NK-92 (cell line): ENCODE measurements around the gene FANCB.

Experiments
- DNase-seq: peaks from one replicate; lab custom pipeline; 2025; ENCODE audit not compliant: unreplicated experiment; lab: John Stamatoyannopoulos, UW

Gene FANCB

DNA sequence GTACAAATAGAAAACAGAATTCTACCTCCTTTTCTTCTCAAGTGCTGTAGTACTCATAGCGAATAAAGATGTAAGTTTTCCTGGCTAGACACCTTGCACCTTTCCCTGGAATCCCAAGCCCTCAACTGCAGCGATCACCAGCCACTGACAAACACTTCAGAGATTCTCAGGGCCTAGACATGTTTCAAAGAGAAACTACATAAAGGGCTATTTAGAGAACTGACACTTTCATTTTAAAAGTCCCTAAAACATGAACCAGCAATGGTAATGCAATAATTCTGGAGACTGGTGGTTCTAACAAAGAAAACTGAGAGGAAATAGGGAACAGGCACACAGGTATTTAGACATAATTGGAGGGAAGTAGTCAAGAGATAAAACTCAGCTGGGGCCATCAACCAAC lies 35.7 kb downstream of the FANCB start:
- no peak for DNase-seq

DNA sequence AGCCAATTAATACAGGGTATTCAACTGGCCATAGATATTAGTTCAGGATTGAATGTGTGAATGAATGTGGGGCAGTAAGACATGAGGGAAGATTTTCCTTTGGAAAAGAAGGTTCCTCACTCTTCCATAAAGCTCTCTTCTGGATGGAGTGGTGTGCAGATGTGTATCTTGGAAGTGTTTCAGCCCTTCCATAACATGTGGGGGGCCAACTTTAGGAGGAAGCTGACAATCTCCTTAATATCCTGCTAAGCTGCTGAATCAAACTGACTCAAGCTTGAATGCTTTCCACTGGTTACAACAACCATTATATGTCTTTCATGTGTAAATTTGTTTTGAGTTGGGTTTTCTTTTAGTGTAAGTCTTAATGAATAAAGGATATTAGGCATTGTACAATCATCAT lies 40.3 kb downstream of the FANCB start:
- no peak for DNase-seq

DNA sequence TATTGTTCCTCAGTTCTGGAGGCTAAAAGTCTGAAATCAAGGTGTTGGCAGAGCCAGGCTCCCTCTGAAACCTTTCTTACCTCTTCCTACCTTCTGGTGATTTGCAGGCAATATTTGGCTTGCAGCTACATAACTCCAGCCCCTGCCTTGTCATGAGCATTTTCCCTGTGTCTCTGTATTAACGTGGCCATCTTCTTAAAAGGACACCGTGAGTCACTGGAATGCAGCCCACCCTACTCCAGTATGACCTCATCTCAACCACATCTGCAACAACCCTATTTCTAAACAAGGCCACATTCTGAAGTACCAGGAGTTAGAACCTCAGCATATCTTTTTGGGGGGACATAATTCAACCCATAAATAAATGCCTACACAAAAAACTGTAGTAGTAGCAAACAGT lies 40.7 kb downstream of the FANCB start:
- DNase-seq = no peak

DNA sequence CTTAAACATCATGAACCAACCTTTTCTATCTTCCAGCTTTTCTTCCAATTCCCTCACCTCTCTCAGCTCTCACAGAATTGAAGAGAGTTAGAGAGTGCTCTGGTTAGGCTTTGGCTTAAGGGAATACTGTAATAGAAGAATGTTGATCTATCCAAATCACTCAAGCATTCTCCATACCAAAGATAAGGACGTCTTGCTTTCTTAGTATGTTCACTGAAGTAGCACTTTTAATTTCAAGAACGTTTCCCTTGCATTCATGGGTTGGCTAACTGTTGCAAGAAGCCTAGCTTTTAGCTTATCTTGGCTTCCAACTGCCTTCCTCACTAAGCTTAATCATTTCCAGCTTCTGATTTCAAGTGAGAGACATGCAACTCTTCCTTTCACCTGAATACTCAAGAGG lies 43.2 kb downstream of the FANCB start:
- no peak for DNase-seq

DNA sequence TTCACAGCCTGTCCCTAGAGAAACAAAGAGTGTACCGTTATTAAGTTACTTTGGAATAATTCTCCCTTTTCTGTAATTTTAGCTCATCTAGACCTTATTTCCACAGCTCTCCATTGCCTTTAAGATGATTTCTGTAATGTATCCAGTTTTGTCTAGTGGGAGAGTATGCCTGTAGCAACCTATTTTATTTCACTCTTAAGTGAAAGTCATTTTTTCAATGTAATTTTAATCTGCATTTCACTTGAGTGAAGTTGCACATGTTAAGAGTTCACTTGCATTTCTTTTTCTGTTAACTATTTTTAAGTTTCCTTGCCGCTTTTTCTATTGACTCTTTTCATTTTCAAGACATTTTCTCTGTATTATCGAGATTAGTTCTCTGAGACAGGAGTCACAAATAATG lies 46.5 kb downstream of the FANCB start:
- no peak for DNase-seq

DNA sequence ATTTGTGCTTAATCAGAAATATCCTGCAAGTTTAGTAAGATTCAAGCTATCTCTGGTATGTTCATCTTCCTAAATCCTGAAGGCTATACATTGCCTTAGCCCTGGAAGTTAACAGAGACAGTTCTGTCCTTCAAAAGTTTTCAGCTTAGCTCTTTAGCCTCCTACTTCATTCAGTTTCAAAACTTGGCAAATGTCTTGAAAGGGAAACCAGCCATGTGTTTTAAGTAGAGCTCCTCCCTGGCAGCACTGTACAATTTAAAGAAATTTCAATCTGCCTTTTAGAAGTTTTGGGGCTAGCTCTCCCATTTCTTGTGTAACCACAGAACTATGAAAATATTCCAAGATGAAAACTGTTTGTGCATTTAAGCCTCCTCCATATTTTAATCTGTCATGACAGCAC lies 47.0 kb downstream of the FANCB start:
- DNase-seq = no peak

DNA sequence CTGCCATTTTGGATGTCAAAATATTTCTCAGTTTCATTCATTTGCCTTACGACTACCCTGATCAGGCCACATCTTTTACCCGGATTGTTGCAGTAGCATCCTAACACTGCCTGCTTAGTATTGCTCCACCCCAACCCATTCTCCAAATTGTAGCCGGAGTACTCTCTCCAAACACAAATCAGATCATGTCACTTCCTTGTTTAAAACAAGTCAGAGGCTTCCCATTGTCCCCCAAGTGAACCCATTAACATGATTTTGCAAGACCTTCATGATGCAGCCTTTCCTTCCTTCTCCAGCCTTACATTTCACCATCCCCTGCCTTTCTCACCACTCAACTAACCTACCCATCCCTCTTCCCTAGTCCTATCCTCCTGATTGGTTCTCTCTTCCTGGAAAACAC lies 53.1 kb downstream of the FANCB start:
- DNase-seq = no peak

DNA sequence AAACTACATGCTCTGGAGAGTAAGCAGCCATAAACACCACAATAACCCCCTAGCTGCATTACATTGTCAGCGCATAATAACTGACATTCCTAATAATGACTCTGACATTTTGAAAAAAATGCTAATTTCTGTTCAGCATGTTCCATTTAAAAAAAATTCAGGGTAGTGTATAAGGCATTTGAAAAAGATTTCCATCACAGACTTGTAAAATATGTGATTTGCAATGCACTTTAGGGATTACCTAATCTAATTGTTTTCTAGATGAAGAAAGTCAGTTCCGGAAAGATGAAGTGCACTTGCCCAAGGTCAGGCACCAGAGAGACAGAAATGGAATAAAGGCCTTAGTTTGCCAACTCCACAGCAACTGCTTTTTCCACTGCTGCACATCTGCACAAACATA lies 55.3 kb downstream of the FANCB start:
- no peak for DNase-seq

DNA sequence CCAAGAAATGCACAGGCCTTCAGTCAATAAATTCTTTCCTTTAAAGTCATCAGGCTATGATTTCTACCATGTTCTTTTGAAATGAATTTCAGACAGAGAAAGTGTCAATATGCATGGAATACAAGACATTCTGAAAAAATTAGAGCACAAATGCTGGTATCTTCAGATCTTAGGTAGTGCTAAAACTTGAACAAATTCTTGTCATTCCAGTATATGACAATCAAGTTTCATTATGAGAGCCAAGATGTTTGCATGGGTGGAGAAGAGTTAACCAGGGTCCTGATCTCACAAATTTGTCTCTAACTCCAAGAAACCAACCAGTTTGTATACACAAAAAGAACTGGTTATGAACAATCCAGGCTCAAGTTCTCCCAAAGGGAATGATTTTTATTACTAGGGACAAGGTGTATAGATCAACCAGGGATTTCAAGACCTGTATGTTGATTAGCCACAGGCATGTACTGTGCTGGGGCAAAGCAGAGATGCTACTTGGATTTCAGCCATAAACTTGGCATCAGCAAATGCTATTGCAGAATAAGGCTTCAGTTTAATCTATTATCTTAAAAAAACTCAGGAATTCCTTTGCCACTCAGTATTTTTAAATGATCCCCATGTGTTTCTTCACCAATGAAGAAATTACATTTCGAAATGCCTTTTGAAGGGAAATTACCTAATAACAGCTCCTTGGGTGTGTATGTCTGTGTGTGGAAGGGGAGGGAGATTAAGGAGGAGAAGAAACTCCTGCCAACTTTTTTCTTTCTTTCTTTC lies 69.7 kb downstream of the FANCB start:
- DNase-seq = no peak

DNA sequence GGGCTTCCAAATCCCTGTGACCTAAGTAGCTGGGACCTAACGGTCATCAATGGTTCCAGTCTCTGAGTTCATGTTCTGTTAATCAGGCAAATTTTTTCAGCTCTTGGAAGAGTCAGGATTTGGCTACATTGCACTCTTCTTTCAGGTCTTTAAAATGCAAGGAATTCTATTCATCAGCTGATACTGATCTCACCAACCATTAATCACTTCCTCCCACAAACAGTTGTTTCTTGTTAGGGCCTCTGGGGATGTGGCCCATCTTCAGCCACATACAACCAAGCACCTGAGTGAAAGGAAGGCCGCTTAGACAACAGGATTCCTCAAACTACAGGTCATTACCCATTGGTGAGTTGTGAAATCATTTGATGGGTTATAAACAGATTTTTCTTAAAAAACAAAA lies 71.7 kb downstream of the FANCB start:
- no peak for DNase-seq

DNA sequence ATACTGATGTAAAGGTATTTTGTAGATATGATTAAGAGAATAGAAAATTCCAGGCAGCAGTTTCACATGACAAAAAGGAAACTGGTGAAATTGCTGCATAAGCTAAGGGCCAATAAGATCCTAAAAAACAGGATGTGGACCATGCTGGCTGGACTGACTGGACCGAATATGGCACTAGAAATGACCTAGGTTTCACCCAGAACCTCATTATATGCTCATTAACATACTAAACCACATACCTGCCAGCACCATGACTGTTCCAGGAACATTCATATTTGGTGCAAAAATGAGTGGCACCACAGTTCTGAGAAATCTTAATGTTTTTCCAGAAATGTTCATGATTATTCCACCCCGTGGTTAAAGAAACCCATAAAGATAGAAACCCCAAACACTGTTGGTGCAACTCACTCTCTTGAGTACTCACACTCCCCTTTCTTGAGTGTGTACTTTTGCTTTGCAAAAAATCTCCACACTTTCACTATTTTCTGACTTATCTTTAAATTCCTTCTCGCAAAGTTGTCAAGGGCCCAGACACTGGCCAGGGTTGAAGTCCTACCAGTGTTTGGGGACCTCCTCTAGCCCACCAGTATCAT lies 74.0 kb downstream of the FANCB start:
- no peak for DNase-seq
